IMR-90 (cell line): Measurements from ENCODE around the gene PPARGC1A. TPM values are rescaled to one million over a fixed set of nuclear protein-coding genes. Genes with fewer than 3 reads are reported as not detected.

Experiments used
- ATAC-seq: fragments of 200-7000 bp; cut with Tn5 transposase; 2 replicates; pipeline ENCODE4 v1.9.1; 2020; ENCODE audit warnings: low read depth, mild to moderate bottlenecking, moderate library complexity
- BruUV-seq: library from RNA; stranded (reverse); fragments of 400-500 nt; replicated peaks from 2 replicates; lab custom pipeline; 2021; lab: Mats Ljungman, UMichigan
- CTCF ChIA-PET: fragments of 300-600 bp; formaldehyde crosslinking; extraction: SDS; loops from one replicate; lab custom pipeline; 2021; ENCODE audit warnings: antibody characterized with exemption; lab: Yijun Ruan, JAX
- POLR2A ChIA-PET: fragments of 300-600 bp; sonication (Branson Sonifier 250); formaldehyde crosslinking; loops from one replicate; lab custom pipeline; 2022; ENCODE audit warnings: antibody characterized with exemption; ENCODE audit not compliant: unreplicated experiment; lab: Charles Lee
- DNase-seq: peaks from one replicate; pipeline ENCODE4 v3.0.0; 2013
- H2AFZ ChIP-seq: replicated peaks from 2 replicates; pipeline ENCODE3; 2013; ENCODE audit warnings: low read length, mild to moderate bottlenecking; ENCODE audit not compliant: poor library complexity
- H2AK5ac ChIP-seq: 2 replicates; pipeline ENCODE4 v1.6.1; 2013; ENCODE audit warnings: low read depth, low read length, inconsistent platforms
- H2AK9ac ChIP-seq: replicated peaks from 2 replicates; pipeline ENCODE3; 2013; ENCODE audit warnings: mild to moderate bottlenecking, low read depth, low read length, moderate library complexity; ENCODE audit not compliant: poor library complexity
- H2BK120ac ChIP-seq: 2 replicates; pipeline ENCODE4 v1.6.1; 2013; ENCODE audit warnings: low read depth, low read length, inconsistent platforms
- H2BK15ac ChIP-seq: 3 replicates; pipeline ENCODE4 v1.6.1; 2013; ENCODE audit warnings: low read depth, low read length, inconsistent platforms
- H2BK20ac ChIP-seq: 2 replicates; pipeline ENCODE4 v1.6.1; 2013; ENCODE audit warnings: low read depth, mild to moderate bottlenecking, inconsistent platforms, low read length, moderate library complexity
- H2BK5ac ChIP-seq: 2 replicates; pipeline ENCODE4 v1.6.1; 2013; ENCODE audit warnings: mild to moderate bottlenecking, low read depth, low read length, inconsistent platforms; ENCODE audit not compliant: poor library complexity, severe bottlenecking
- H3K14ac ChIP-seq: replicated peaks from 2 replicates; pipeline ENCODE4 v1.6.1; 2013; ENCODE audit warnings: low read depth, low read length, inconsistent platforms
- H3K18ac ChIP-seq: 2 replicates; pipeline ENCODE4 v1.6.1; 2013; ENCODE audit warnings: low read depth, low read length, control low read depth
- H3K23ac ChIP-seq: 2 replicates; pipeline ENCODE4 v1.6.1; 2013; ENCODE audit warnings: low read depth, low read length, inconsistent platforms
- H3K27ac ChIP-seq: 2 replicates; pipeline ENCODE4 v1.5.1; 2013; ENCODE audit warnings: mild to moderate bottlenecking, control low read depth, low read length; ENCODE audit not compliant: insufficient read depth
- H3K27me3 ChIP-seq: 2 replicates; pipeline ENCODE4 v1.6.1; 2013; ENCODE audit warnings: low read length; ENCODE audit not compliant: control insufficient read depth, insufficient read depth
- H3K36me3 ChIP-seq: 2 replicates; pipeline ENCODE4 v1.6.1; 2013; ENCODE audit warnings: low read length, mixed read lengths; ENCODE audit not compliant: control insufficient read depth, insufficient read depth
- H3K4ac ChIP-seq: 2 replicates; pipeline ENCODE4 v1.6.1; 2013; ENCODE audit warnings: low read depth, low read length, inconsistent platforms
- H3K4me1 ChIP-seq: 2 replicates; pipeline ENCODE4 v1.6.1; 2013; ENCODE audit warnings: low read length, mixed read lengths; ENCODE audit not compliant: control insufficient read depth, insufficient read depth
- H3K4me2 ChIP-seq: 2 replicates; pipeline ENCODE4 v1.6.1; 2013; ENCODE audit warnings: low read depth, mild to moderate bottlenecking, control low read depth, low read length, moderate library complexity
- H3K4me3 ChIP-seq: 2 replicates; pipeline ENCODE4 v1.5.1; 2013; ENCODE audit warnings: low read depth, mild to moderate bottlenecking, control low read depth, low read length, moderate library complexity; ENCODE audit not compliant: insufficient read depth
- H3K56ac ChIP-seq: 2 replicates; pipeline ENCODE4 v1.6.1; 2013; ENCODE audit warnings: low read length, inconsistent platforms; ENCODE audit not compliant: insufficient read depth; ENCODE audit errors: extremely low read depth
- H3K79me1 ChIP-seq, 2 experiments: 2 replicates each; pipeline ENCODE4 v1.6.1; 2013; ENCODE audit warnings: low read length in 2 of 2, inconsistent platforms in 1 of 2, low read depth in 1 of 2
- H3K9ac ChIP-seq: 2 replicates; pipeline ENCODE4 v1.6.1; 2013; ENCODE audit warnings: low read depth, low read length, control low read depth
- H3K9me1 ChIP-seq: 2 replicates; pipeline ENCODE4 v1.6.1; 2013; ENCODE audit warnings: low read length, inconsistent platforms; ENCODE audit not compliant: insufficient read depth
- H3K9me3 ChIP-seq: 2 replicates; pipeline ENCODE4 v1.6.1; 2013; ENCODE audit warnings: low read length; ENCODE audit not compliant: control insufficient read depth, insufficient read depth
- H4K20me1 ChIP-seq: 2 replicates; pipeline ENCODE4 v1.6.1; 2013; ENCODE audit warnings: low read length, inconsistent platforms; ENCODE audit not compliant: insufficient read depth
- H4K5ac ChIP-seq: 2 replicates; pipeline ENCODE4 v1.6.1; 2013; ENCODE audit warnings: mild to moderate bottlenecking, low read depth, low read length, control low read depth
- H4K8ac ChIP-seq, 2 experiments: 2 replicates each; pipeline ENCODE4 v1.6.1; 2013; ENCODE audit warnings: low read depth in 2 of 2, low read length in 2 of 2, control low read depth in 1 of 2, inconsistent platforms in 1 of 2
- H4K91ac ChIP-seq: 2 replicates; pipeline ENCODE4 v1.6.1; 2013; ENCODE audit warnings: low read depth, low read length, inconsistent platforms; ENCODE audit not compliant: insufficient read depth
- CEBPB ChIP-seq: IDR thresholded peaks from 2 replicates; pipeline ENCODE4 v1.6.1; 2012; ENCODE audit warnings: low read depth, low read length, improper control_type of control experiment
- CHD1 ChIP-seq: IDR thresholded peaks from 2 replicates; pipeline ENCODE4 v1.6.1; 2012; ENCODE audit warnings: low read depth, low read length, improper control_type of control experiment
- ELK1 ChIP-seq: fragments of 150-350 bp; IDR thresholded peaks from 2 replicates; pipeline ENCODE4 v1.6.1; 2016; ENCODE audit warnings: low read depth, mild to moderate bottlenecking, low read length, moderate library complexity, borderline replicate concordance
- MAZ ChIP-seq: IDR thresholded peaks from 2 replicates; pipeline ENCODE4 v1.6.1; 2012; ENCODE audit warnings: low read depth, mild to moderate bottlenecking, low read length, improper control_type of control experiment, moderate library complexity, borderline replicate concordance
- MXI1 ChIP-seq: IDR thresholded peaks from 2 replicates; pipeline ENCODE4 v1.6.1; 2012; ENCODE audit warnings: low read depth, mild to moderate bottlenecking, low read length, moderate library complexity, borderline replicate concordance
- NFE2L2 ChIP-seq: fragments of 150-350 bp; IDR thresholded peaks from 2 replicates; pipeline ENCODE4 v1.6.1; 2016; ENCODE audit warnings: low read depth, mild to moderate bottlenecking, low read length
- POLR2A ChIP-seq: IDR thresholded peaks from 2 replicates; pipeline ENCODE4 v1.6.1; 2012; ENCODE audit warnings: mild to moderate bottlenecking, low read depth, low read length
- RAD21 ChIP-seq: IDR thresholded peaks from 2 replicates; pipeline ENCODE4 v1.6.1; 2012; ENCODE audit warnings: low read length, improper control_type of control experiment
- RCOR1 ChIP-seq: IDR thresholded peaks from 2 replicates; pipeline ENCODE4 v1.6.1; 2012; ENCODE audit warnings: mild to moderate bottlenecking, low read length, improper control_type of control experiment; ENCODE audit not compliant: insufficient replicate concordance
- RFX5 ChIP-seq: IDR thresholded peaks from 2 replicates; pipeline ENCODE4 v1.8.0; 2012; ENCODE audit warnings: low read depth, mild to moderate bottlenecking, low read length, moderate library complexity
- SMC3 ChIP-seq: fragments of 150-350 bp; IDR thresholded peaks from 2 replicates; pipeline ENCODE4 v1.6.1; 2016; ENCODE audit warnings: low read depth, mild to moderate bottlenecking, antibody characterized with exemption, low read length, moderate library complexity
- USF2 ChIP-seq: fragments of 150-350 bp; IDR thresholded peaks from 2 replicates; pipeline ENCODE4 v1.6.1; 2017; ENCODE audit warnings: mild to moderate bottlenecking, antibody characterized with exemption, low read length, low read depth
- WGBS, 2 experiments: methylation state at CpG; one replicate each; pipeline versions ENCODE4 v1.1.5 to v1.1.7; 2013; ENCODE audit warnings: missing lambda C conversion rate in 2 of 2; ENCODE audit not compliant: insufficient read length in 1 of 2; ENCODE audit errors: extremely low coverage in 2 of 2; 5-methylcytosine and 5-hydroxymethylcytosine counted together
- dilution Hi-C: fragments of 300-500 bp; cut with HindIII; formaldehyde crosslinking; loops from one replicate; pipeline ENCODE4 v1.14.3; 2018; ENCODE audit warnings: low sequenced_read_pairs; ENCODE audit not compliant: unreplicated experiment
- in situ Hi-C: fragments of 300-500 bp; cut with MboI; formaldehyde crosslinking; loops from 3 replicates; pipeline ENCODE4 v1.14.3; 2019; ENCODE audit warnings: low sequenced_read_pairs, inconsistent platforms, mixed read lengths
- intact Hi-C: fragments of 100-400 bp; cut with micrococcal nuclease; formaldehyde crosslinking; loops from 2 replicates; pipeline ENCODE4 v1.10.0; 2022
- polyA plus RNA-seq, 3 experiments: library from polyadenylated mRNA; depleted of rRNA; stranded (reverse); fragments of >200 nt; gene quantifications; 2 replicates each; pipeline ENCODE4 v1.2.3, GENCODE V29; 2012; ENCODE audit warnings: low replicate concordance in 1 of 3
- total RNA-seq: library from RNA; depleted of rRNA; stranded (reverse); fragments of >200 nt; gene quantifications from 2 replicates; pipeline ENCODE4 v1.2.3, GENCODE V29; 2012

PPARGC1A gene
- total and polyA plus RNA-seq, 2 of the 4 experiments (the other 2 are of a cell fraction), result under 0.01 to 0.03 TPM

- no peak overlapping the region for H3K14ac ChIP-seq
- ChIA-PET POLR2A (no interaction called here), CTCF (no interaction called here)
- H3K27ac ChIP-seq, result no peak overlapping the region
- H2BK120ac ChIP-seq, result 0 out of 2 replicates have a peak overlapping the region, but pooled peaks have one; percentile 25
- H3K9ac ChIP-seq, result no peak overlapping the region
- H3K36me3 ChIP-seq, result no peaks in the 10 kb centered on the region
- H3K23ac ChIP-seq, result no peak overlapping the region
- no CpG with 5 or more reads among the region's 4 CpGs for WGBS, 2 experiments
- H3K4me1 ChIP-seq, result peaks cover 3% of the 10 kb centered on the region; the same call in 1 of the 2 replicates
- no peaks in the 10 kb centered on the region for H3K79me1 ChIP-seq
- in situ Hi-C loops (no loop called here), intact Hi-C loops (no loop called here), dilution Hi-C loops (no loop called here)
- no peak overlapping the region for H3K56ac ChIP-seq
- no peak overlapping the region for H3K4me2 ChIP-seq
- peaks cover 3% of the 10 kb centered on the region; the same call in 1 of the 2 replicates for H3K27me3 ChIP-seq
- no peak overlapping the region for H2AFZ ChIP-seq
- DNase-seq (no peak), ATAC-seq (no peak)
- no peaks in the 10 kb centered on the region for H4K20me1 ChIP-seq
- no peak overlapping the region for H2AK9ac ChIP-seq
- no peaks in the 10 kb centered on the region for H3K9me3 ChIP-seq
- peak overlapping the region; percentile 52; the same call in 1 of the 2 replicates for H4K5ac ChIP-seq
- H3K9me1 ChIP-seq, result 0 out of 2 replicates have a peak, but pooled peaks cover 3% of the 10 kb centered on the region
- H2AK5ac ChIP-seq, result peak overlapping the region; percentile 3; the same call in 1 of the 2 replicates
- no peak overlapping the region for H2BK5ac ChIP-seq
- H2BK15ac ChIP-seq, result peak overlapping the region; percentile 60; the same call in 1 of the 3 replicates
- no TSS peak for BruUV-seq
- TF ChIP-seq NFE2L2 (no peak), USF2 (no peak), RAD21 (no peak), MAZ (no peak), POLR2A (no peak), RCOR1 (no peak), MXI1 (no peak), CHD1 (no peak), RFX5 (no peak), SMC3 (no peak), CEBPB (no peak), ELK1 (no peak)
- H4K8ac ChIP-seq, result 0 out of 4 replicates have a peak overlapping the region, but pooled peaks of 1 of the 2 experiments have one; percentile 21
- H2BK20ac ChIP-seq, result peak overlapping the region; percentile 22; the same call in 1 of the 2 replicates
- peak overlapping the region; percentile 51 for H3K18ac ChIP-seq
- no peak overlapping the region for H3K4me3 ChIP-seq
- H4K91ac ChIP-seq, result peak overlapping the region; percentile 28; the same call in 1 of the 2 replicates
- H3K4ac ChIP-seq, result 0 out of 2 replicates have a peak overlapping the region, but pooled peaks have one; percentile 23
Measured at GRCh38 chr4:23934223-23934622, 44.4 kb upstream of the PPARGC1A start.
